Endothelial cell of umbilical vein (primary cell): ENCODE results near the gene RBKS. TPM values are rescaled to one million over a fixed set of nuclear protein-coding genes. Genes with fewer than 3 reads are reported as not detected.

Experiments used
- BruUV-seq: library from RNA; stranded (reverse); fragments of 400-500 nt; replicated peaks from 2 replicates; lab custom pipeline; 2021; lab: Mats Ljungman, UMichigan
- CTCF ChIA-PET: fragments of 300-600, 350-600 bp; sonication (Branson Sonifier 250); formaldehyde crosslinking; loops from one replicate; lab custom pipeline; 2021; ENCODE audit warnings: antibody characterized with exemption, inconsistent platforms; lab: Charles Lee
- POLR2A ChIA-PET: fragments of 300-600, 350-600 bp; sonication (Branson Sonifier 250); formaldehyde crosslinking; loops from one replicate; lab custom pipeline; 2021; ENCODE audit warnings: antibody characterized with exemption, inconsistent platforms; lab: Charles Lee
- DNase-seq: peaks from one replicate; pipeline ENCODE4 v3.0.0-alpha.2; 2011; ENCODE audit warnings: low read depth, low spot score
- FAIRE-seq: peaks from 2 replicates; lab custom pipeline; 2011; peaks lifted over from hg19 to GRCh38; lab: Jason Lieb, UNC
- H2AFZ ChIP-seq: 2 replicates; pipeline ENCODE4 v1.6.0; 2012; ENCODE audit warnings: low read depth, low read length, control low read depth, inconsistent platforms
- H3K27ac ChIP-seq: 2 replicates; pipeline ENCODE4 v1.5.1; 2011; ENCODE audit warnings: low read depth, mild to moderate bottlenecking, control low read depth, low read length, moderate library complexity; ENCODE audit not compliant: insufficient read depth
- H3K27me3 ChIP-seq, 2 experiments: 2 replicates each; pipeline versions ENCODE4 v1.6.0 to v1.6.1; 2011; ENCODE audit warnings: low read length in 2 of 2, mixed read lengths in 1 of 2; ENCODE audit not compliant: control insufficient read depth in 2 of 2, insufficient read depth in 2 of 2
- H3K36me3 ChIP-seq, 2 experiments: 2 replicates in 1 of 2; 3 replicates in 1 of 2; pipeline ENCODE4 v1.5.1; 2011; ENCODE audit warnings: low read length in 2 of 2, mild to moderate bottlenecking in 1 of 2, moderate library complexity in 1 of 2; ENCODE audit not compliant: control insufficient read depth in 2 of 2, insufficient read depth in 2 of 2; ENCODE audit errors: extremely low read depth in 1 of 2
- H3K4me1 ChIP-seq: 3 replicates; pipeline ENCODE4 v1.5.1; 2011; ENCODE audit warnings: mild to moderate bottlenecking, low read length; ENCODE audit not compliant: control insufficient read depth, insufficient read depth; ENCODE audit errors: extremely low read depth
- H3K4me2 ChIP-seq: 2 replicates; pipeline ENCODE4 v1.6.1; 2011; ENCODE audit warnings: low read length, control low read depth, mixed read lengths; ENCODE audit not compliant: insufficient read depth
- H3K4me3 ChIP-seq, 3 experiments: fragments of 200-600 bp in 1 of 3; sonication (generic), shearing (Covaris generic) in 1 of 3; replicated peaks in 1 of 3; 2 replicates each; pipeline ENCODE4 v1.5.1; 2011 to 2016; ENCODE audit warnings: control low read depth in 3 of 3, low read length in 3 of 3, mild to moderate bottlenecking in 2 of 3, inconsistent platforms in 1 of 3, low read depth in 1 of 3, moderate library complexity in 1 of 3; ENCODE audit not compliant: insufficient read depth in 1 of 3
- H3K79me2 ChIP-seq: 2 replicates; pipeline ENCODE4 v1.6.0; 2012; ENCODE audit warnings: low read length, inconsistent platforms; ENCODE audit not compliant: control insufficient read depth, insufficient read depth
- H3K9ac ChIP-seq: replicated peaks from 2 replicates; pipeline ENCODE3; 2011; ENCODE audit warnings: low read length, control low read depth; ENCODE audit not compliant: insufficient read depth; ENCODE audit errors: extremely low read depth
- H3K9me1 ChIP-seq: replicated peaks from 3 replicates; pipeline ENCODE4 v1.6.0; 2011; ENCODE audit warnings: mild to moderate bottlenecking, low read length; ENCODE audit not compliant: control insufficient read depth, insufficient read depth; ENCODE audit errors: extremely low read depth
- H3K9me3 ChIP-seq: replicated peaks from 2 replicates; pipeline ENCODE4 v1.5.1; 2012; ENCODE audit warnings: low read length, inconsistent platforms; ENCODE audit not compliant: control insufficient read depth, insufficient read depth
- H4K20me1 ChIP-seq: replicated peaks from 2 replicates; pipeline ENCODE3; 2011; ENCODE audit warnings: mild to moderate bottlenecking, low read length; ENCODE audit not compliant: control insufficient read depth, insufficient read depth; ENCODE audit errors: extremely low read depth
- EZH2 ChIP-seq: IDR thresholded peaks from 2 replicates; pipeline ENCODE4 v1.6.1; 2012; ENCODE audit warnings: borderline replicate concordance, low read depth, mild to moderate bottlenecking, moderate library complexity, low read length, inconsistent platforms; ENCODE audit not compliant: severe bottlenecking
- FOS ChIP-seq: IDR thresholded peaks from 2 replicates; pipeline ENCODE4 v1.6.1; 2011; ENCODE audit warnings: mild to moderate bottlenecking, low read length, moderate library complexity, borderline replicate concordance; ENCODE audit not compliant: insufficient read depth
- GATA2 ChIP-seq: IDR thresholded peaks from 2 replicates; pipeline ENCODE4 v1.7.0; 2011; ENCODE audit warnings: low read depth, mild to moderate bottlenecking, moderate library complexity, mixed read lengths, low read length; ENCODE audit not compliant: insufficient read length, insufficient read depth
- MYC ChIP-seq: IDR thresholded peaks from one replicate; pipeline ENCODE4 v1.6.1; 2011; ENCODE audit warnings: mild to moderate bottlenecking, low read depth, low read length
- POLR2A ChIP-seq: IDR thresholded peaks from 2 replicates; pipeline ENCODE4 v1.6.1; 2012; ENCODE audit warnings: low read depth, mild to moderate bottlenecking, control low read depth, low read length
- POLR2AphosphoS5 ChIP-seq: IDR thresholded peaks from 2 replicates; pipeline ENCODE4 v1.6.1; 2012; ENCODE audit warnings: low read depth, mild to moderate bottlenecking, control low read depth, low read length, moderate library complexity; ENCODE audit not compliant: insufficient read depth
- dilution Hi-C: fragments of 300-500 bp; cut with MboI; formaldehyde crosslinking; loops from one replicate; pipeline ENCODE4 v1.15.0; 2019; ENCODE audit warnings: low sequenced_read_pairs; ENCODE audit not compliant: extremely low pct_ligation_motif_present
- intact Hi-C: fragments of 100-400 bp; cut with micrococcal nuclease; formaldehyde crosslinking; loops from one replicate; pipeline ENCODE4 v1.10.0; 2022
- polyA plus RNA-seq, 4 experiments: library from polyadenylated mRNA; depleted of rRNA in 3 of 4; stranded (reverse) in 3 of 4; unstranded in 1 of 4; fragments of >200 nt; gene quantifications; 2 replicates each; pipeline versions ENCODE4 v1.2.1 to v1.2.3, GENCODE V29; 2011 to 2012; ENCODE audit warnings: missing spikeins in 1 of 4
- total RNA-seq: library from RNA; stranded (reverse); gene quantifications from 2 replicates; pipeline ENCODE4 v1.2.3, GENCODE V29; 2021
- TF ChIP-seq, protein P1 (sequence below): IDR thresholded peaks from 2 replicates; pipeline ENCODE4 v1.6.1; 2011; ENCODE audit not compliant: insufficient read depth, insufficient read length
- TF ChIP-seq, protein P2 (sequence below), 2 donors: IDR thresholded peaks; 1 replicate in 1 of 2; 2 replicates in 1 of 2; pipeline ENCODE4 v1.5.1; 2011; ENCODE audit warnings: low read length in 2 of 2, mild to moderate bottlenecking in 2 of 2, moderate library complexity in 2 of 2, control low read depth in 1 of 2, inconsistent platforms in 1 of 2, low read depth in 1 of 2; ENCODE audit not compliant: insufficient read depth in 1 of 2; ENCODE audit errors: extremely low read depth in 1 of 2

RBKS gene
- total and polyA plus RNA-seq, 2 donors (not counting 3 experiments of a cell fraction or from before 2014, with no cell fraction given), result 0.64 to 1.8 TPM

DNA sequence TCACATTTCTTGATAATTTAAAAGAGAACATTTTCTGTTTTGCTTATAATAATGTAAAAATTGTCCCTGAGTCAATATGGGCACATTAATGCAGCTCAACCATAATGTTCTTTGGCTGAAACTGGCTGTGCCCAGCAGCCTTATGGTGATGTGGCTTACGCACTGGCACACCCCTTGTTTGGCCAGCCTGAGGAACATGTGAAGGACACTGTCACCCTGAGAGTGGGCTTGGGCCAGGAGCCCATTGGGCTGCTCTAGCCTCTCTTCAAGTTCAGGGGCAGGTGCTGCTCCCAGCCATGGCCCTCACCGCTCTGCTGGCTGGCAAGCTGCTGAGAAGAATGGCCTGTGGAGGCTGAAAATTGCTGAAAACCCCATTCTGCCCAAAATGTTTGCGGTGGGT is 81.2 kb downstream of the RBKS start:
- peak overlapping the region; percentile 50 for H3K27ac ChIP-seq
- H2AFZ ChIP-seq, result no peak overlapping the region
- H3K79me2 ChIP-seq, result no peaks in the 10 kb centered on the region
- H3K4me3 ChIP-seq, result no peak overlapping the region
- no peaks in the 10 kb centered on the region for H3K9me3 ChIP-seq
- H3K9me1 ChIP-seq, result no peaks in the 10 kb centered on the region
- no peak overlapping the region for H3K9ac ChIP-seq
- DNase-seq, result no peak
- intact Hi-C loops (no loop called here), dilution Hi-C loops (no loop called here)
- no peak for FAIRE-seq
- no peaks in the 10 kb centered on the region for H4K20me1 ChIP-seq
- H3K4me1 ChIP-seq, result peaks cover 18% of the 10 kb centered on the region
- CTCF ChIA-PET, result interaction anchor here (0.7 to 1.5 kb wide), 5 partner anchors 55 to 254 kb away, joined by 3 to 5 read pairs (median 3); no protein-coding TSS in a partner anchor
- POLR2A ChIA-PET, result no interaction called here
- H3K36me3 ChIP-seq, result no peaks in the 10 kb centered on the region
- no peaks in the 10 kb centered on the region for H3K27me3 ChIP-seq
- no peak overlapping the region for H3K4me2 ChIP-seq
- TF ChIP-seq EZH2 (no peak), GATA2 (no peak), POLR2A (no peak), FOS (no peak), POLR2AphosphoS5 (no peak), MYC (no peak)
- TF ChIP-seq, protein P1, sequence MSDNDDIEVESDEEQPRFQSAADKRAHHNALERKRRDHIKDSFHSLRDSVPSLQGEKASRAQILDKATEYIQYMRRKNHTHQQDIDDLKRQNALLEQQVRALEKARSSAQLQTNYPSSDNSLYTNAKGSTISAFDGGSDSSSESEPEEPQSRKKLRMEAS, result no peak
- TF ChIP-seq, protein P2, sequence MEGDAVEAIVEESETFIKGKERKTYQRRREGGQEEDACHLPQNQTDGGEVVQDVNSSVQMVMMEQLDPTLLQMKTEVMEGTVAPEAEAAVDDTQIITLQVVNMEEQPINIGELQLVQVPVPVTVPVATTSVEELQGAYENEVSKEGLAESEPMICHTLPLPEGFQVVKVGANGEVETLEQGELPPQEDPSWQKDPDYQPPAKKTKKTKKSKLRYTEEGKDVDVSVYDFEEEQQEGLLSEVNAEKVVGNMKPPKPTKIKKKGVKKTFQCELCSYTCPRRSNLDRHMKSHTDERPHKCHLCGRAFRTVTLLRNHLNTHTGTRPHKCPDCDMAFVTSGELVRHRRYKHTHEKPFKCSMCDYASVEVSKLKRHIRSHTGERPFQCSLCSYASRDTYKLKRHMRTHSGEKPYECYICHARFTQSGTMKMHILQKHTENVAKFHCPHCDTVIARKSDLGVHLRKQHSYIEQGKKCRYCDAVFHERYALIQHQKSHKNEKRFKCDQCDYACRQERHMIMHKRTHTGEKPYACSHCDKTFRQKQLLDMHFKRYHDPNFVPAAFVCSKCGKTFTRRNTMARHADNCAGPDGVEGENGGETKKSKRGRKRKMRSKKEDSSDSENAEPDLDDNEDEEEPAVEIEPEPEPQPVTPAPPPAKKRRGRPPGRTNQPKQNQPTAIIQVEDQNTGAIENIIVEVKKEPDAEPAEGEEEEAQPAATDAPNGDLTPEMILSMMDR (IDR thresholded peaks at IDR 0.05; ENCODE audit: extremely low read depth in 1 of 2, insufficient read depth in 1 of 2, low read depth in 1 of 2, low read length in 2 of 2), result no peak
- BruUV-seq, result no TSS peak
